ENCODE data around the gene NOX4. TPM values are rescaled to one million over a fixed set of nuclear protein-coding genes. Genes with fewer than 3 reads are reported as not detected.
A peak's percentile ranks its signal among the peaks of the same experiment; 100 is the strongest.
"Not testable (repeated sequence)": the region's sequence is repeated elsewhere in the genome, so short reads cannot be mapped to it uniquely, and the experiment has no call there.

The NOX4 gene
- total RNA-seq, 1 donor from 2014 or later, result 3.3 TPM

GRCh38 chr11:89333704-89334103, 157.5 kb downstream of the NOX4 start:
- H3F3A ChIP-seq (ENCODE audit: low read depth); H3K27ac ChIP-seq; H3K79me2 ChIP-seq (ENCODE audit: low read depth); H4K20me1 ChIP-seq (ENCODE audit: low read depth); H3K27me3 ChIP-seq; H3K36me3 ChIP-seq; H3K4me2 ChIP-seq; H3K4me1 ChIP-seq; H3K4me1 Mint-ChIP-seq; H3K4me3 Mint-ChIP-seq; H3K9me3 Mint-ChIP-seq; H2AFZ ChIP-seq (replicated peaks); H3K9ac ChIP-seq; H3K36me3 Mint-ChIP-seq; H3K4me3 ChIP-seq; H3K27ac Mint-ChIP-seq; H3K27me3 Mint-ChIP-seq (ENCODE audit: insufficient read depth, low read depth); H3K9me3 ChIP-seq (ENCODE audit: low read depth): not testable (repeated sequence)
- TF ChIP-seq, protein P1, sequence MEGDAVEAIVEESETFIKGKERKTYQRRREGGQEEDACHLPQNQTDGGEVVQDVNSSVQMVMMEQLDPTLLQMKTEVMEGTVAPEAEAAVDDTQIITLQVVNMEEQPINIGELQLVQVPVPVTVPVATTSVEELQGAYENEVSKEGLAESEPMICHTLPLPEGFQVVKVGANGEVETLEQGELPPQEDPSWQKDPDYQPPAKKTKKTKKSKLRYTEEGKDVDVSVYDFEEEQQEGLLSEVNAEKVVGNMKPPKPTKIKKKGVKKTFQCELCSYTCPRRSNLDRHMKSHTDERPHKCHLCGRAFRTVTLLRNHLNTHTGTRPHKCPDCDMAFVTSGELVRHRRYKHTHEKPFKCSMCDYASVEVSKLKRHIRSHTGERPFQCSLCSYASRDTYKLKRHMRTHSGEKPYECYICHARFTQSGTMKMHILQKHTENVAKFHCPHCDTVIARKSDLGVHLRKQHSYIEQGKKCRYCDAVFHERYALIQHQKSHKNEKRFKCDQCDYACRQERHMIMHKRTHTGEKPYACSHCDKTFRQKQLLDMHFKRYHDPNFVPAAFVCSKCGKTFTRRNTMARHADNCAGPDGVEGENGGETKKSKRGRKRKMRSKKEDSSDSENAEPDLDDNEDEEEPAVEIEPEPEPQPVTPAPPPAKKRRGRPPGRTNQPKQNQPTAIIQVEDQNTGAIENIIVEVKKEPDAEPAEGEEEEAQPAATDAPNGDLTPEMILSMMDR (IDR thresholded peaks at IDR 0.05), result peak; percentile 59
- peak; percentile 5 for DNase-seq (ENCODE audit: low spot score)

DNA sequence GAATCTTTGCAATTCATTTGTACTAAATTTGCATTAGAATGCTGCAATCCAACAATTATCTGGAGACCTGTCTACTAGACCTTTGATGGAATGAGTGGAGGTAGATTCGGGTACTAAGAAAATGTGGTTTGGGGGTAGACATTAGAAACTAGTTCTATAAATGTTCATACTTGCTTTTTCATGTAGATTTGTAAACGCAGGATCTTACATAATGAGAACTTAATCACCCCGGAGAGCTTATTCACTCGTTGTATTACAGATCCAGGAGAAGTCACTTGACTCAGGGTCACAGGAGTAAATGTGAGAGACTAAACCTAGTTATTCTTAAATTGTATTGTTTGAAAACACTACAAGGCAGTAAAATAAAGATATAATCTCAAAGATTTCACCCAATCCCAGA, 159.2 kb downstream of the NOX4 start:
- H3K4me3 ChIP-seq; H3K36me3 Mint-ChIP-seq; H3K27ac Mint-ChIP-seq; H3K27me3 Mint-ChIP-seq (ENCODE audit: insufficient read depth, low read depth); H3K9ac ChIP-seq; H3K27me3 ChIP-seq; DNase-seq (ENCODE audit: low spot score); H3K9me3 Mint-ChIP-seq; H3K36me3 ChIP-seq; H3K27ac ChIP-seq; H4K20me1 ChIP-seq (ENCODE audit: low read depth); H3K79me2 ChIP-seq (ENCODE audit: low read depth); H3K4me2 ChIP-seq; H2AFZ ChIP-seq (replicated peaks); H3K4me3 Mint-ChIP-seq; H3K4me1 Mint-ChIP-seq; H3F3A ChIP-seq (ENCODE audit: low read depth); H3K9me3 ChIP-seq (ENCODE audit: low read depth): not testable (repeated sequence)
- peaks cover 11% of the 10 kb centered on the region for H3K4me1 ChIP-seq

GRCh38 chr11:89327885-89328284, 163.3 kb downstream of the NOX4 start:
- no peak overlapping the region for H3K27ac Mint-ChIP-seq
- H3K27ac ChIP-seq, result no peak overlapping the region
- H3K36me3 Mint-ChIP-seq, result no peaks in the 10 kb centered on the region
- H2AFZ ChIP-seq (replicated peaks), result no peak overlapping the region
- no peaks in the 10 kb centered on the region for H3K27me3 ChIP-seq
- peaks cover 11% of the 10 kb centered on the region for H3K4me1 ChIP-seq
- H3K9ac ChIP-seq, result no peak overlapping the region
- no peak overlapping the region for H3K4me2 ChIP-seq
- H3K27me3 Mint-ChIP-seq (ENCODE audit: insufficient read depth, low read depth), result no peaks in the 10 kb centered on the region
- H3K4me3 ChIP-seq, result no peak overlapping the region
- TF ChIP-seq EZH2phosphoT487 (IDR thresholded peaks at IDR 0.05), result no peak
- TF ChIP-seq, protein P1 (IDR thresholded peaks at IDR 0.05), result no peak
- TF ChIP-seq EZH2 (IDR thresholded peaks at IDR 0.05), result no peak
- no peaks in the 10 kb centered on the region for H3K9me3 Mint-ChIP-seq
- no peak overlapping the region for H3K4me3 Mint-ChIP-seq
- H4K20me1 ChIP-seq (ENCODE audit: low read depth), result no peaks in the 10 kb centered on the region
- H3K9me3 ChIP-seq (ENCODE audit: low read depth), result no peaks in the 10 kb centered on the region
- H3K36me3 ChIP-seq, result no peaks in the 10 kb centered on the region
- H3F3A ChIP-seq (ENCODE audit: low read depth), result no peaks in the 10 kb centered on the region
- peak; percentile 3 for DNase-seq (ENCODE audit: low spot score)
- H3K79me2 ChIP-seq (ENCODE audit: low read depth), result no peaks in the 10 kb centered on the region
- peaks cover 5% of the 10 kb centered on the region for H3K4me1 Mint-ChIP-seq

- H3K36me3 Mint-ChIP-seq, result peaks cover 2% of the 10 kb centered on the region
Measured at GRCh38 chr11:89321401-89321800, 169.8 kb downstream of the NOX4 start.

GRCh38 chr11:89310607-89311006, 180.6 kb downstream of the NOX4 start:
- not testable (repeated sequence) for H3K9me3 Mint-ChIP-seq; H3K79me2 ChIP-seq (ENCODE audit: low read depth); H3K27me3 ChIP-seq; H3K4me1 ChIP-seq; H3K36me3 Mint-ChIP-seq; H4K20me1 ChIP-seq (ENCODE audit: low read depth); DNase-seq (ENCODE audit: low spot score); H2AFZ ChIP-seq (replicated peaks); H3K27ac ChIP-seq; H3K9me3 ChIP-seq (ENCODE audit: low read depth); H3K27me3 Mint-ChIP-seq (ENCODE audit: insufficient read depth, low read depth); H3K9ac ChIP-seq; H3K4me3 ChIP-seq; H3F3A ChIP-seq (ENCODE audit: low read depth); H3K4me2 ChIP-seq; H3K4me1 Mint-ChIP-seq; H3K36me3 ChIP-seq; H3K27ac Mint-ChIP-seq; H3K4me3 Mint-ChIP-seq

More at GRCh38 chr11:89321401-89321800, 169.8 kb downstream of the NOX4 start:
- TF ChIP-seq, protein P1 (IDR thresholded peaks at IDR 0.05), result no peak
- no peak for TF ChIP-seq EZH2phosphoT487 (IDR thresholded peaks at IDR 0.05)
- TF ChIP-seq EZH2 (IDR thresholded peaks at IDR 0.05), result no peak
- no peaks in the 10 kb centered on the region for H3K9me3 ChIP-seq (ENCODE audit: low read depth)
- Mint-ChIP-seq H3K27me3 (ENCODE audit: insufficient read depth, low read depth) (peaks cover 2% of the 10 kb centered on the region), H3K4me3 (no peak overlapping the region), H3K4me1 (no peaks in the 10 kb centered on the region), H3K9me3 (peaks cover 6% of the 10 kb centered on the region), H3K27ac (no peak overlapping the region)
- H2AFZ ChIP-seq (replicated peaks), result no peak overlapping the region
- no peaks in the 10 kb centered on the region for H3K27me3 ChIP-seq
- H3K4me2 ChIP-seq, result no peak overlapping the region
- no peak overlapping the region for H3K9ac ChIP-seq
- no peaks in the 10 kb centered on the region for H3K36me3 ChIP-seq
- H3K4me1 ChIP-seq, result no peaks in the 10 kb centered on the region
- no peaks in the 10 kb centered on the region for H3F3A ChIP-seq (ENCODE audit: low read depth)
- H3K27ac ChIP-seq, result no peak overlapping the region
- no peak for DNase-seq (ENCODE audit: low spot score)
- no peaks in the 10 kb centered on the region for H4K20me1 ChIP-seq (ENCODE audit: low read depth)
- H3K79me2 ChIP-seq (ENCODE audit: low read depth), result no peaks in the 10 kb centered on the region
- no peak overlapping the region for H3K4me3 ChIP-seq

- H3K27ac ChIP-seq; H3K9ac ChIP-seq; H3K4me2 ChIP-seq; H3K27ac Mint-ChIP-seq; H3K9me3 ChIP-seq (ENCODE audit: low read depth); H3K79me2 ChIP-seq (ENCODE audit: low read depth); H2AFZ ChIP-seq (replicated peaks); DNase-seq (ENCODE audit: low spot score); H3K4me3 ChIP-seq; H3K4me1 Mint-ChIP-seq; H3K36me3 ChIP-seq; H3K27me3 Mint-ChIP-seq (ENCODE audit: insufficient read depth, low read depth); H3K4me3 Mint-ChIP-seq; H4K20me1 ChIP-seq (ENCODE audit: low read depth); H3F3A ChIP-seq (ENCODE audit: low read depth); H3K36me3 Mint-ChIP-seq; H3K4me1 ChIP-seq; H3K27me3 ChIP-seq; H3K9me3 Mint-ChIP-seq: not testable (repeated sequence)
Measured at GRCh38 chr11:89309321-89309985, 181.7 kb downstream of the NOX4 start.

Measured in neural progenitor cell (in vitro differentiated cells).